AG04450 (cell line): ENCODE measurements around the gene KIZ. TPM values are rescaled to one million over a fixed set of nuclear protein-coding genes. Genes with fewer than 3 reads are reported as not detected.

Experiments
- CTCF ChIA-PET: fragments of 300-600, 350-600 bp; formaldehyde crosslinking; extraction: SDS; loops from one replicate; lab custom pipeline; 2022; ENCODE audit warnings: antibody characterized with exemption, inconsistent platforms; lab: Charles Lee
- POLR2A ChIA-PET: fragments of 350-600 bp; formaldehyde crosslinking; extraction: SDS; loops from one replicate; lab custom pipeline; 2021; ENCODE audit warnings: antibody characterized with exemption, inconsistent platforms; lab: Yijun Ruan, JAX
- DNase-seq: peaks from one replicate; pipeline ENCODE4 v3.0.0-alpha.2; 2011; ENCODE audit warnings: low read depth, low spot score
- H3K27ac ChIP-seq: one replicate; pipeline ENCODE4 v1.5.1; 2012; ENCODE audit warnings: low read depth, low read length, control low read depth
- H3K27me3 ChIP-seq: one replicate; pipeline ENCODE4 v1.6.0; 2012; ENCODE audit warnings: low read length; ENCODE audit not compliant: control insufficient read depth, insufficient read depth
- H3K4me3 ChIP-seq: 2 replicates; pipeline ENCODE4 v1.5.1; 2011; ENCODE audit warnings: mild to moderate bottlenecking, low read depth, low read length, control low read depth
- H3K9me3 ChIP-seq: 2 replicates; pipeline ENCODE4 v1.5.1; 2012; ENCODE audit warnings: low read length; ENCODE audit not compliant: control insufficient read depth, insufficient read depth
- polyA plus RNA-seq: library from polyadenylated mRNA; depleted of rRNA; stranded (reverse); fragments of >200 nt; gene quantifications from 2 replicates; pipeline ENCODE4 v1.2.3, GENCODE V29; 2011
- TF ChIP-seq, protein P1 (sequence below): IDR thresholded peaks from 2 replicates; pipeline ENCODE4 v1.5.1; 2011; ENCODE audit warnings: low read depth, low read length, control low read depth, inconsistent platforms

The KIZ gene
- polyA plus RNA-seq, 1 experiment: 26.1 TPM

DNA sequence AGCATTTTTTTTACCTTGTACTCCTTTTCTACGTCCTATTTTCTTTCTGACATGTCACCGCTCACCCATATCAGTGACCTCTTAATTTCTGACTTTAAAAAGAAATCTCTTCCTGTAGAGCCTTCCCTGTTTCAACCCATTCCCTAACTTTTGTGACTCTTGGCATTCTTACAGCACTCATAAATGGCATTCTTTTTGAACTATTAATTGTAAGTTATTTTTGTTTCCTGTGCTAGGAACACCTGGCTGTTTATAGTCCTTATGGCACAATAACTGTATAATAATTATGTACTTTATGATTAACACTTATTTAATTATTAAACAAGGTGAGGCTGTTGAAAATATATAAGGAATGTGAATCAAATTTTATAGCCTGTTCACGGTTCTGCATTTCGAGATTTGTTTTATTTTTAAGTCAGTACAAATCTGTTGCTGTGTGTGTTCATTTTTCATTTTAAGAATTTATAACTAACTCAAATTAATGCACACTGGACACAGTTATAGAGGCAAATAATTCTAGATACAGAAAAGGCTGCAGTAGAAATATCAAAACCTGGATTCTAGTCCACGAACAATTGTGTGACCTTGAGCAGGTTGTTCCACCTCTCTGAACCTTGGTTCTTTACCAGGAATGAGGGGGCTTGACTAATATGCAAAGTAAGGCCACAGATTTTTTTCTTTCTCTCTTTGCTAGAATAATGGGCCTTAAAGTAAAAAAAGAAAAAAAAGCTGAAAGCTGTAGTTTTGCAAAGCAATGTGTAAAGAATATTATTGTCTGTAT, 1.5 kb downstream of the KIZ start:
- no peak for DNase-seq
- Histone ChIP-seq H3K27me3 (no peaks in the 10 kb centered on the region), H3K9me3 (no peaks in the 10 kb centered on the region; the same call in 1 of the 2 replicates), H3K27ac (no peak overlapping the region), H3K4me3 (no peak overlapping the region; the same call in 1 of the 2 replicates)
- TF ChIP-seq, protein P1, sequence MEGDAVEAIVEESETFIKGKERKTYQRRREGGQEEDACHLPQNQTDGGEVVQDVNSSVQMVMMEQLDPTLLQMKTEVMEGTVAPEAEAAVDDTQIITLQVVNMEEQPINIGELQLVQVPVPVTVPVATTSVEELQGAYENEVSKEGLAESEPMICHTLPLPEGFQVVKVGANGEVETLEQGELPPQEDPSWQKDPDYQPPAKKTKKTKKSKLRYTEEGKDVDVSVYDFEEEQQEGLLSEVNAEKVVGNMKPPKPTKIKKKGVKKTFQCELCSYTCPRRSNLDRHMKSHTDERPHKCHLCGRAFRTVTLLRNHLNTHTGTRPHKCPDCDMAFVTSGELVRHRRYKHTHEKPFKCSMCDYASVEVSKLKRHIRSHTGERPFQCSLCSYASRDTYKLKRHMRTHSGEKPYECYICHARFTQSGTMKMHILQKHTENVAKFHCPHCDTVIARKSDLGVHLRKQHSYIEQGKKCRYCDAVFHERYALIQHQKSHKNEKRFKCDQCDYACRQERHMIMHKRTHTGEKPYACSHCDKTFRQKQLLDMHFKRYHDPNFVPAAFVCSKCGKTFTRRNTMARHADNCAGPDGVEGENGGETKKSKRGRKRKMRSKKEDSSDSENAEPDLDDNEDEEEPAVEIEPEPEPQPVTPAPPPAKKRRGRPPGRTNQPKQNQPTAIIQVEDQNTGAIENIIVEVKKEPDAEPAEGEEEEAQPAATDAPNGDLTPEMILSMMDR: no peak
- ChIA-PET CTCF (interaction anchor here (7.1 kb wide), 1 partner anchor 108 kb away, joined by 31 read pairs; no protein-coding TSS in a partner anchor), POLR2A (interaction anchor here (0.7 kb wide), 1 partner anchor 82 kb away, joined by 3 read pairs; no protein-coding TSS in a partner anchor)

DNA sequence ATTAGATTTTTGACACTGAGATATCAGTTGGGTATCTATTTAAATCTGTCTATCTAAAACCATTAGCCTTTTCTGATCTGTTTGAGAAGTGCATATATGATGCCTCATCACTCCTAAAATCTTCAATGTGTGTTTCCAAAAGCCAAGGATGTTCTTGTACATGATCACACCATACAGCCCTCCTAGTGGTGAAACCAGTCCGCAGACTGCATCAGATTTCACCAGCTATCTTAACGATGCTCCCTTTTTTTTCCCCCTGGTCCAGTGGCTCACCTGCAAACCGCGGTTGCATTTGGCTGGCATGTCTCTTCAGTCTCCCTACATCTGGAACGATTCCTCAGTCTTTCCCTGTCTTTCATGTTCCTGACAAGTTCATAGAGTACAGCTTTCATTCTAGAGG, 4.0 kb downstream of the KIZ start:
- TF ChIP-seq, protein P1: no peak
- Histone ChIP-seq H3K27me3 (no peaks in the 10 kb centered on the region), H3K27ac (no peak overlapping the region), H3K9me3 (no peaks in the 10 kb centered on the region; the same call in 1 of the 2 replicates), H3K4me3 (no peak overlapping the region)
- ChIA-PET CTCF (interaction anchor here (0.7 to 7.1 kb wide), 2 partner anchors 106 to 406 kb away, joined by 3 to 31 read pairs; no protein-coding TSS in a partner anchor), POLR2A (no interaction called here)
- DNase-seq: no peak

DNA sequence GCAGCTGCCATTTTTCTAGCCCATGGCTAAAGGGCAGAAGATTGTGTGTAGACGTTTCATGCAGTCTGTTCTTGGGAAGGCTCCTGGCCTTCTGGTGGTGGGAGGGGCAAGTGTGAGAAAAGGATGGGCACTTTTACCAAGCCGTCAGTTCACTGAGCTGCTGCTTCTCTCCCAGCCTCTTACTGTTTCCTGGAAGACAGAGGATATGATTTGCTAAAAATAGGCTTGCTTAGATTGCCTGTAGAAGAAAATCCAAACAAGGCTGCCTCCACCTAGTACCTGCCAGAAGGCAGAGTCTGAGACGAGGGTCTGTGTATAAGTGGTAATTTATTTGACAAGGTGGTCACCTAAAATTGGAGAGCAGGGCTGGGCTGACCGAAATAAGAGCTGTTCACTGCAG, 7.5 kb downstream of the KIZ start:
- CTCF ChIA-PET: no interaction called here
- POLR2A ChIA-PET: no interaction called here
- Histone ChIP-seq H3K27ac (no peak overlapping the region), H3K27me3 (no peaks in the 10 kb centered on the region), H3K9me3 (no peaks in the 10 kb centered on the region), H3K4me3 (no peak overlapping the region)
- TF ChIP-seq, protein P1: no peak
- no peak for DNase-seq

DNA sequence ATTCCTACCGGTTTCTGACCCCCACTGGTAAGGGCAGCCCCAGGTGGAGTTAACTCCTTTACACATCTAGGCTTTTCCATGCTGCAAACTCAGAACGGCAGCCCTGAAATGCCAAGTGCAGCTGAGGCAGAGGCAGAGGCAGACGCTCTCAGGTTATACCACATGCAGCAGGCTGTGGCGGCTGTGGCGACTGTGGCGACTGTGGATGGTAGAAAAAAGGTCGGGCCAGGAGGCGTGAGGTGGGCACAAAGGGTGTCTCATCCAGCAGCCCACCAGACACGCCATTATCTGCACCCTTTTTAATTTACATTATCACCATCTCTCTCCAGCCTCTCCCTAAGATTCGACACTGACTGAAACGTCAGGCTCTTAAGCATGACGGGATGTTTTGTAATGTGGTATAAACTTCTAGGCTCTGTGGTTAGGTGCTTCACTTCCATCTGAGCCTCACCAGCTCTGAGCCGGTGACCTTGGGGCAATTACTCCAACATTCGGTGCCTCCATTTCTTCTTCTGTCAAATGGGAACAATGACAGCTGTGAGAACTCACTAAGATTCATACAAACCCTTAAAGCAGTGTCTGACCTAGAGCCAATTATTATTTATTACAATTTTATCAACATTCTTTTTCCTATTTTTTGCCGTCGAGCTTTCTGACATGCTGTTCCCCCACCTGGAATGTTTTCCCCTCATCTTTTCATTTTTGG, 8.2 kb downstream of the KIZ start:
- no peak for DNase-seq
- Histone ChIP-seq H3K27ac (no peak overlapping the region), H3K4me3 (no peak overlapping the region), H3K9me3 (no peaks in the 10 kb centered on the region), H3K27me3 (no peaks in the 10 kb centered on the region)
- POLR2A ChIA-PET: no interaction called here
- CTCF ChIA-PET: no interaction called here
- TF ChIP-seq, protein P1: no peak
